Measurements from ENCODE around the gene PCDHGC4. TPM values are rescaled to one million over a fixed set of nuclear protein-coding genes. Genes with fewer than 3 reads are reported as not detected.

The PCDHGC4 gene
- total RNA-seq = 0.90 and 1.4 TPM in 2 replicates

GRCh38 chr5:141484641-141485311 is at the start of gene PCDHGC4:
Gene PCDHGC4, plus strand, starts transcription at chr5:141485030. Its CDS starts 144 bp downstream, at chr5:141485174.

DNA sequence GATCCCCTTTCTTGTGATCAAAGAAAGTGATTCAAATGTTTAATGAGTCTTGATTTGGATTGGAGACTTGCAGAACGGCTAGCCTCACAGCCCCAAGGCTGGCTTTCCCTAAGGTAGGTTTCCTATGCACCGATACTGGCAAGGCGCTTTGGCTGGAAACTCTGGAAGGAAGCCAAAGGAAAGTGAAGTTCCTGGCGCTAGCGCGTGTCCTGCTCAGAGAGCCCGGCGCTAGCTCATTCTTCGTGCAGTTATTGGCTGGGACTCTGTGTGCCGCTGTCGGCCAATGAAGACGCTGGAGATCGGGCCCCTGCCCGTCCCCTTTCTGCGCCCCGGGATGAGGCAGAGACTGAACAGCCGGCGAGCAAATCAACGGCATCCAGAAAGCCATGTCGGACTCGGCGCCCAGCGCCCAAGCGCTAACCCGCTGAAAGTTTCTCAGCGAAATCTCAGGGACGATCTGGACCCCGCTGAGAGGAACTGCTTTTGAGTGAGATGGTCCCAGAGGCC is 9.2 kb upstream of the PCDHGC4 start, which contains the start of gene PCDHGC3:
Gene PCDHGC3, plus strand, starts transcription at position 342 of the 507 bp plus-strand sequence. Its CDS starts 151 bp downstream, at position 493.

GRCh38 chr5:141488591-141489561 is 4.0 kb downstream of the PCDHGC4 start, which contains the start of gene PCDHGC5:
Gene PCDHGC5, plus strand, starts transcription at chr5:141489081. Its CDS starts 160 bp downstream, at chr5:141489241.

Other genes with a start within 250 kb of the PCDHGC4 start
- gene PCDHB15, start 239.6 kb upstream of the PCDHGC4 start, total RNA-seq = 0.90 and 1.7 TPM in 2 replicates
- gene SLC25A2, start 181.0 kb upstream of the PCDHGC4 start, total RNA-seq = 0.09 and 0.19 TPM in 2 replicates
- 71.7 and 90.4 TPM in 2 replicates for gene TAF7, start 164.2 kb upstream of the PCDHGC4 start, total RNA-seq
- 0.36 and 1.0 TPM in 2 replicates for gene PCDHGA1, start 154.5 kb upstream of the PCDHGC4 start, total RNA-seq
- 0.90 and 3.0 TPM in 2 replicates for gene PCDHGA2, start 146.3 kb upstream of the PCDHGC4 start, total RNA-seq
- gene PCDHGA3, start 141.2 kb upstream of the PCDHGC4 start, total RNA-seq = 0.54 and 1.9 TPM in 2 replicates
- gene PCDHGB1, start 134.9 kb upstream of the PCDHGC4 start, total RNA-seq = 0.99 and 2.0 TPM in 2 replicates
- 2.6 and 5.0 TPM in 2 replicates for gene PCDHGA4, start 130.0 kb upstream of the PCDHGC4 start, total RNA-seq
- gene PCDHGB2, start 125.0 kb upstream of the PCDHGC4 start, total RNA-seq = 2.0 and 2.2 TPM in 2 replicates
- gene PCDHGA5, start 120.9 kb upstream of the PCDHGC4 start, total RNA-seq = 0.90 and 1.2 TPM in 2 replicates
- 3.1 and 4.0 TPM in 2 replicates for gene PCDHGB3, start 114.8 kb upstream of the PCDHGC4 start, total RNA-seq
- 2.2 and 2.8 TPM in 2 replicates for gene PCDHGA6, start 111.1 kb upstream of the PCDHGC4 start, total RNA-seq
- 1.4 and 2.2 TPM in 2 replicates for gene PCDHGA7, start 102.3 kb upstream of the PCDHGC4 start, total RNA-seq
- gene PCDHGB4, start 97.3 kb upstream of the PCDHGC4 start, total RNA-seq = 14.9 and 16.3 TPM in 2 replicates
- 1.3 and 2.4 TPM in 2 replicates for gene PCDHGA8, start 92.4 kb upstream of the PCDHGC4 start, total RNA-seq
- gene PCDHGB5, start 87.1 kb upstream of the PCDHGC4 start, total RNA-seq = 12.7 and 14.3 TPM in 2 replicates
- gene PCDHGA9, start 82.3 kb upstream of the PCDHGC4 start, total RNA-seq = 1.6 and 3.1 TPM in 2 replicates
- gene PCDHGB6, start 77.0 kb upstream of the PCDHGC4 start, total RNA-seq = 1.7 and 2.7 TPM in 2 replicates
- gene PCDHGA10, start 72.0 kb upstream of the PCDHGC4 start, total RNA-seq = 3.3 and 3.9 TPM in 2 replicates
- 5.8 and 6.8 TPM in 2 replicates for gene PCDHGB7, start 67.4 kb upstream of the PCDHGC4 start, total RNA-seq
- 7.2 and 10.1 TPM in 2 replicates for gene PCDHGA11, start 64.0 kb upstream of the PCDHGC4 start, total RNA-seq
- gene PCDHGA12, start 54.5 kb upstream of the PCDHGC4 start, total RNA-seq = 4.8 and 6.7 TPM in 2 replicates
- gene PCDHGC3, start 9.1 kb upstream of the PCDHGC4 start, total RNA-seq = 9.2 and 10.3 TPM in 2 replicates
- gene PCDHGC5, start 4.1 kb downstream of the PCDHGC4 start, total RNA-seq = 0.45 and 0.94 TPM in 2 replicates
- 38.1 and 41.3 TPM in 2 replicates for gene DIAPH1, start 134.0 kb downstream of the PCDHGC4 start, total RNA-seq
- 52.0 and 62.8 TPM in 2 replicates for gene HDAC3, start 151.8 kb downstream of the PCDHGC4 start, total RNA-seq
- 2.4 and 3.0 TPM in 2 replicates for gene RELL2, start 152.0 kb downstream of the PCDHGC4 start, total RNA-seq
- 18.7 and 24.5 TPM in 2 replicates for gene FCHSD1, start 166.4 kb downstream of the PCDHGC4 start, total RNA-seq
- gene ARAP3, start 197.2 kb downstream of the PCDHGC4 start, total RNA-seq = 30.1 and 35.6 TPM in 2 replicates

All from endothelial cell of coronary artery (primary cell).